ENCODE measurements around the gene IQCE. TPM values are rescaled to one million over a fixed set of nuclear protein-coding genes. Genes with fewer than 3 reads are reported as not detected.

Gene IQCE
- polyA plus RNA-seq, 3 donors: 1.8 to 8.4 (median 3.0) TPM

GRCh38 chr7:2603044-2603965 is 44.5 kb downstream of the IQCE start:
- intact Hi-C loops (cut with micrococcal nuclease): no loop called here
- peak overlapping the region in 3 of 7 donors; percentile 30 to 81 (median 60) for H3K27ac Mint-ChIP-seq

GRCh38 chr7:2604608-2605174 is 45.9 kb downstream of the IQCE start:
- DNase-seq: no peak
- Histone ChIP-seq H3K4me1 (ENCODE audit: control insufficient read depth in 1 of 2, insufficient read depth in 2 of 2, low read length in 2 of 2) (peaks cover 39 to 53% of the 10 kb centered on the region in 2 donors), H3K27ac (ENCODE audit: low read depth in 1 of 2, low read length in 2 of 2) (no peak overlapping the region), H3K4me3 (replicated peaks in 1 of 3; ENCODE audit: low read depth in 2 of 3, low read length in 3 of 3) (no peak overlapping the region), H3K36me3 (replicated peaks in 1 of 2; ENCODE audit: control insufficient read depth in 1 of 2, insufficient read depth in 2 of 2, low read length in 2 of 2) (peaks cover 12 to 30% of the 10 kb centered on the region in 2 donors), H3K9ac (ENCODE audit: insufficient read depth, low read length, poor library complexity, severe bottlenecking) (no peak overlapping the region), H3K27me3 (ENCODE audit: control insufficient read depth in 2 of 2, insufficient read depth in 2 of 2, low read length in 2 of 2) (no peaks in the 10 kb centered on the region), H4K20me1 (ENCODE audit: insufficient read depth, low read length) (no peaks in the 10 kb centered on the region), H3K4me2 (replicated peaks; ENCODE audit: extremely low read depth, low read length, poor library complexity, severe bottlenecking) (no peak overlapping the region), H3K79me2 (ENCODE audit: insufficient read depth, low read length) (no peaks in the 10 kb centered on the region), H2AFZ (ENCODE audit: insufficient read depth, low read depth, low read length, poor library complexity, severe bottlenecking) (no peak overlapping the region), H3K9me3 (replicated peaks in 1 of 2; ENCODE audit: control insufficient read depth in 1 of 2, insufficient read depth in 1 of 2, low read length in 2 of 2) (no peaks in the 10 kb centered on the region)
- H3K27me3 Mint-ChIP-seq (ENCODE audit: low read depth in 3 of 3): peaks cover 0 to 2% (median 0%) of the 10 kb centered on the region in 3 donors
- WGBS (ENCODE audit: insufficient coverage): 91% methylated on average over 27 of the region's 29 CpGs
- H3K36me3 Mint-ChIP-seq: peaks cover 23 to 54% of the 10 kb centered on the region in 2 donors
- peaks cover 49% of the 10 kb centered on the region for H3K4me1 Mint-ChIP-seq
- intact Hi-C loops (cut with micrococcal nuclease): loop anchor here in 1 of 2 donors (5.0 kb wide), 2 partner anchors 38 to 42 kb away; no protein-coding TSS in a partner anchor
- no peak overlapping the region for H3K27ac Mint-ChIP-seq
- no peak overlapping the region for H3K4me3 Mint-ChIP-seq
- TF ChIP-seq, protein P1, sequence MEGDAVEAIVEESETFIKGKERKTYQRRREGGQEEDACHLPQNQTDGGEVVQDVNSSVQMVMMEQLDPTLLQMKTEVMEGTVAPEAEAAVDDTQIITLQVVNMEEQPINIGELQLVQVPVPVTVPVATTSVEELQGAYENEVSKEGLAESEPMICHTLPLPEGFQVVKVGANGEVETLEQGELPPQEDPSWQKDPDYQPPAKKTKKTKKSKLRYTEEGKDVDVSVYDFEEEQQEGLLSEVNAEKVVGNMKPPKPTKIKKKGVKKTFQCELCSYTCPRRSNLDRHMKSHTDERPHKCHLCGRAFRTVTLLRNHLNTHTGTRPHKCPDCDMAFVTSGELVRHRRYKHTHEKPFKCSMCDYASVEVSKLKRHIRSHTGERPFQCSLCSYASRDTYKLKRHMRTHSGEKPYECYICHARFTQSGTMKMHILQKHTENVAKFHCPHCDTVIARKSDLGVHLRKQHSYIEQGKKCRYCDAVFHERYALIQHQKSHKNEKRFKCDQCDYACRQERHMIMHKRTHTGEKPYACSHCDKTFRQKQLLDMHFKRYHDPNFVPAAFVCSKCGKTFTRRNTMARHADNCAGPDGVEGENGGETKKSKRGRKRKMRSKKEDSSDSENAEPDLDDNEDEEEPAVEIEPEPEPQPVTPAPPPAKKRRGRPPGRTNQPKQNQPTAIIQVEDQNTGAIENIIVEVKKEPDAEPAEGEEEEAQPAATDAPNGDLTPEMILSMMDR (IDR thresholded peaks at IDR 0.05): no peak
- peaks cover 0 to 4% (median 0%) of the 10 kb centered on the region in 7 donors for H3K9me3 Mint-ChIP-seq

More at GRCh38 chr7:2603044-2603965, 44.5 kb downstream of the IQCE start:
- no peaks in the 10 kb centered on the region for H3K9me3 ChIP-seq (replicated peaks in 1 of 2; ENCODE audit: control insufficient read depth in 1 of 2, insufficient read depth in 1 of 2, low read length in 2 of 2)
- peaks cover 27 to 39% of the 10 kb centered on the region in 2 donors for H3K4me1 ChIP-seq (ENCODE audit: control insufficient read depth in 1 of 2, insufficient read depth in 2 of 2, low read length in 2 of 2)
- H3K9ac ChIP-seq (ENCODE audit: insufficient read depth, low read length, poor library complexity, severe bottlenecking): no peak overlapping the region
- no peaks in the 10 kb centered on the region for H3K79me2 ChIP-seq (ENCODE audit: insufficient read depth, low read length)
- Mint-ChIP-seq H3K36me3 (peaks cover 32 to 68% of the 10 kb centered on the region in 2 donors), H3K27me3 (ENCODE audit: low read depth in 3 of 3) (peaks cover 0 to 2% (median 0%) of the 10 kb centered on the region in 3 donors), H3K4me3 (no peak overlapping the region), H3K9me3 (peaks cover 0 to 2% (median 0%) of the 10 kb centered on the region in 7 donors), H3K4me1 (peaks cover 38% of the 10 kb centered on the region)
- DNase-seq: no peak
- no peak overlapping the region for H3K27ac ChIP-seq (ENCODE audit: low read depth in 1 of 2, low read length in 2 of 2)
- H4K20me1 ChIP-seq (ENCODE audit: insufficient read depth, low read length): no peaks in the 10 kb centered on the region
- peaks cover 22 to 43% of the 10 kb centered on the region in 2 donors for H3K36me3 ChIP-seq (replicated peaks in 1 of 2; ENCODE audit: control insufficient read depth in 1 of 2, insufficient read depth in 2 of 2, low read length in 2 of 2)
- 91% methylated on average over 28 of the region's 35 CpGs for WGBS (ENCODE audit: insufficient coverage)
- H3K27me3 ChIP-seq (ENCODE audit: control insufficient read depth in 2 of 2, insufficient read depth in 2 of 2, low read length in 2 of 2): no peaks in the 10 kb centered on the region
- TF ChIP-seq, protein P1 (IDR thresholded peaks at IDR 0.05): no peak
- H2AFZ ChIP-seq (ENCODE audit: insufficient read depth, low read depth, low read length, poor library complexity, severe bottlenecking): no peak overlapping the region
- no peak overlapping the region for H3K4me3 ChIP-seq (replicated peaks in 1 of 3; ENCODE audit: low read depth in 2 of 3, low read length in 3 of 3)
- no peak overlapping the region for H3K4me2 ChIP-seq (replicated peaks; ENCODE audit: extremely low read depth, low read length, poor library complexity, severe bottlenecking)

Measured in CD14-positive monocyte (primary cell).